WTC11 (cell line): Measurements from ENCODE around the gene SLC10A7. TPM values are rescaled to one million over a fixed set of nuclear protein-coding genes. Genes with fewer than 3 reads are reported as not detected.

Source experiments
- ATAC-seq: fragments of 200-7000 bp; cut with Tn5 transposase; 2 replicates; pipeline ENCODE4 v1.10.0; 2021; ENCODE audit warnings: mild to moderate bottlenecking, moderate library complexity
- CTCF ChIA-PET: fragments of 300-600 bp; sonication (Branson Sonifier 250); formaldehyde crosslinking; loops from one replicate; lab custom pipeline; 2021; ENCODE audit warnings: antibody characterized with exemption; lab: Charles Lee
- POLR2A ChIA-PET: fragments of 350-600 bp; sonication (Branson Sonifier 250); formaldehyde crosslinking; loops from one replicate; lab custom pipeline; 2021; ENCODE audit warnings: antibody characterized with exemption; lab: Charles Lee
- DNase-seq: peaks from one replicate; pipeline ENCODE4 v3.0.0; 2021; ENCODE audit warnings: low spot score
- H3K27ac Mint-ChIP-seq: 2 replicates; pipeline ENCODE4 v1.8.0; 2021; ENCODE audit warnings: mixed read lengths
- H3K27me3 Mint-ChIP-seq: 2 replicates; pipeline ENCODE4 v1.8.0; 2021; ENCODE audit warnings: low read depth, mild to moderate bottlenecking, moderate library complexity, mixed read lengths
- H3K36me3 Mint-ChIP-seq: 2 replicates; pipeline ENCODE4 v1.8.0; 2021; ENCODE audit warnings: mixed read lengths
- H3K4me1 Mint-ChIP-seq: 2 replicates; pipeline ENCODE4 v1.8.0; 2022; ENCODE audit warnings: mixed read lengths
- H3K4me3 Mint-ChIP-seq: 2 replicates; pipeline ENCODE4 v1.8.0; 2021; ENCODE audit warnings: mild to moderate bottlenecking, moderate library complexity, mixed read lengths
- H3K9me3 Mint-ChIP-seq: 2 replicates; pipeline ENCODE4 v1.8.0; 2021; ENCODE audit warnings: mixed read lengths
- ATF1 ChIP-seq: sonication (generic); formaldehyde crosslinking; IDR thresholded peaks from 2 replicates; pipeline ENCODE4 v1.8.1; 2023; ENCODE audit warnings: mild to moderate bottlenecking, moderate library complexity, missing genetic modification reagents
- ATF2 ChIP-seq: sonication (generic); formaldehyde crosslinking; IDR thresholded peaks from 2 replicates; pipeline ENCODE4 v1.8.1; 2022; ENCODE audit warnings: low read depth, missing genetic modification reagents, borderline replicate concordance
- ELF4 ChIP-seq: sonication (generic); formaldehyde crosslinking; IDR thresholded peaks from 2 replicates; pipeline ENCODE4 v1.8.1; 2022; ENCODE audit warnings: low read depth, mild to moderate bottlenecking, moderate library complexity, missing genetic modification reagents
- ERG ChIP-seq: fragments of 250-450 bp; sonication (Bioruptor Pico); IDR thresholded peaks from 2 replicates; pipeline ENCODE4 v1.8.0; 2021; ENCODE audit warnings: mild to moderate bottlenecking
- ETV6 ChIP-seq: sonication (generic); formaldehyde crosslinking; IDR thresholded peaks from 2 replicates; pipeline ENCODE4 v1.8.1; 2022; ENCODE audit warnings: mild to moderate bottlenecking, missing genetic modification reagents
- FOXJ3 ChIP-seq: sonication (generic); formaldehyde crosslinking; IDR thresholded peaks from 2 replicates; pipeline ENCODE4 v1.9.0; 2021; ENCODE audit warnings: missing genetic modification reagents, mild to moderate bottlenecking, borderline replicate concordance
- GTF2I ChIP-seq: fragments of 250-450 bp; sonication (Bioruptor Pico); conservative IDR thresholded peaks from 2 replicates; pipeline ENCODE4 v1.4.0; 2021; ENCODE audit warnings: mild to moderate bottlenecking
- JAZF1 ChIP-seq: fragments of 250-450 bp; sonication (Bioruptor Pico); IDR thresholded peaks from 2 replicates; pipeline ENCODE4 v1.9.0; 2021; ENCODE audit warnings: moderate library complexity, mild to moderate bottlenecking, inconsistent platforms
- MXD4 ChIP-seq: fragments of 250-450 bp; sonication (Bioruptor Pico); IDR thresholded peaks from 2 replicates; pipeline ENCODE4 v1.8.0; 2021; ENCODE audit warnings: mild to moderate bottlenecking, moderate library complexity, borderline replicate concordance
- NR3C1 ChIP-seq: sonication (generic); formaldehyde crosslinking; conservative IDR thresholded peaks from 2 replicates; pipeline ENCODE4 v1.8.1; 2023; ENCODE audit warnings: low read depth, mild to moderate bottlenecking, missing genetic modification reagents
- OVOL2 ChIP-seq: fragments of 250-450 bp; sonication (Bioruptor Pico); IDR thresholded peaks from 2 replicates; pipeline ENCODE4 v1.9.0; 2021; ENCODE audit warnings: mild to moderate bottlenecking, borderline replicate concordance
- RORB ChIP-seq: fragments of 250-450 bp; sonication (Bioruptor Pico); IDR thresholded peaks from 2 replicates; pipeline ENCODE4 v1.9.0; 2021; ENCODE audit warnings: mild to moderate bottlenecking
- SMAD4 ChIP-seq: sonication (generic); formaldehyde crosslinking; IDR thresholded peaks from 2 replicates; pipeline ENCODE4 v1.8.0; 2022; ENCODE audit warnings: mild to moderate bottlenecking, missing genetic modification reagents
- TEAD4 ChIP-seq: sonication (generic); formaldehyde crosslinking; IDR thresholded peaks from 2 replicates; pipeline ENCODE4 v1.8.0; 2022; ENCODE audit warnings: mild to moderate bottlenecking, missing genetic modification reagents
- ZBTB21 ChIP-seq: sonication (generic); formaldehyde crosslinking; IDR thresholded peaks from 2 replicates; pipeline ENCODE4 v1.8.1; 2023; ENCODE audit warnings: mild to moderate bottlenecking, missing genetic modification reagents, borderline replicate concordance
- ZNF232 ChIP-seq: sonication (generic); formaldehyde crosslinking; IDR thresholded peaks from 2 replicates; pipeline ENCODE4 v1.8.0; 2022; ENCODE audit warnings: mild to moderate bottlenecking, missing genetic modification reagents
- ZNF263 ChIP-seq: sonication (generic); formaldehyde crosslinking; IDR thresholded peaks from 2 replicates; pipeline ENCODE4 v1.8.1; 2022; ENCODE audit warnings: low read depth, mild to moderate bottlenecking, moderate library complexity, missing genetic modification reagents
- ZNF396 ChIP-seq: fragments of 250-450 bp; sonication (Bioruptor Pico); IDR thresholded peaks from 2 replicates; pipeline ENCODE4 v1.8.0; 2021; ENCODE audit warnings: mild to moderate bottlenecking, moderate library complexity, borderline replicate concordance
- total RNA-seq: library from RNA; stranded (reverse); gene quantifications from 3 replicates; pipeline ENCODE4 v1.2.3, GENCODE V29; 2021
- TF ChIP-seq, protein P1 (sequence below): fragments of 200-600 bp; IDR thresholded peaks from 2 replicates; pipeline ENCODE4 v1.8.0; 2022; ENCODE audit warnings: antibody characterized with exemption
- TF ChIP-seq, protein P2 (sequence below): sonication (generic); formaldehyde crosslinking; IDR thresholded peaks from 2 replicates; pipeline ENCODE4 v1.8.0; 2022; ENCODE audit warnings: mild to moderate bottlenecking, missing genetic modification reagents
- TF ChIP-seq, protein P3 (sequence below): sonication (generic); formaldehyde crosslinking; IDR thresholded peaks from 2 replicates; pipeline ENCODE4 v1.8.1; 2022; ENCODE audit warnings: missing genetic modification reagents, borderline replicate concordance
- TF ChIP-seq, protein P4 (sequence below): sonication (generic); formaldehyde crosslinking; IDR thresholded peaks from 2 replicates; pipeline ENCODE4 v1.8.1; 2022; ENCODE audit warnings: low read depth, mild to moderate bottlenecking, moderate library complexity, missing genetic modification reagents, borderline replicate concordance

Gene SLC10A7
- total RNA-seq, 1 experiment from 2014 or later, result 5.0 TPM

DNA sequence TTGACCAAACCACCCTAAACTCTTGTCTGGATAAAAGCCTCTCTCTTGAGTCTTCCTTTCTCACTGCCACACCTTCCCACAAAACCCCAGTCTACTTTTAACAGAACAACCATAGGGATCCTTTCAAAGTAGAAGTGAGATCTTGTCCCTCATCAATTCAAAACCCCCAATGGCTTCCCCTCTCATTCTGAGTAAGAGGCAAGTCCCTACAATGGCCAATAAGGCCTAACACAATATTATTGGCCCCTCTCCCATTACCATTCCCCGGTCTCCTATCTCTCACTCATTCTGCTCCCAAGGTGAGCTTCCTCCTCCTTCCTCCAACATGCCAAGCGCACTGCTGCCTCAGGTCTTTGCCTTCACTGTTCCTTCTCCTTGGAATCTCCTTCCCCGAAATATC, 250.3 kb downstream of the SLC10A7 start (continued):
- TF ChIP-seq, protein P1, sequence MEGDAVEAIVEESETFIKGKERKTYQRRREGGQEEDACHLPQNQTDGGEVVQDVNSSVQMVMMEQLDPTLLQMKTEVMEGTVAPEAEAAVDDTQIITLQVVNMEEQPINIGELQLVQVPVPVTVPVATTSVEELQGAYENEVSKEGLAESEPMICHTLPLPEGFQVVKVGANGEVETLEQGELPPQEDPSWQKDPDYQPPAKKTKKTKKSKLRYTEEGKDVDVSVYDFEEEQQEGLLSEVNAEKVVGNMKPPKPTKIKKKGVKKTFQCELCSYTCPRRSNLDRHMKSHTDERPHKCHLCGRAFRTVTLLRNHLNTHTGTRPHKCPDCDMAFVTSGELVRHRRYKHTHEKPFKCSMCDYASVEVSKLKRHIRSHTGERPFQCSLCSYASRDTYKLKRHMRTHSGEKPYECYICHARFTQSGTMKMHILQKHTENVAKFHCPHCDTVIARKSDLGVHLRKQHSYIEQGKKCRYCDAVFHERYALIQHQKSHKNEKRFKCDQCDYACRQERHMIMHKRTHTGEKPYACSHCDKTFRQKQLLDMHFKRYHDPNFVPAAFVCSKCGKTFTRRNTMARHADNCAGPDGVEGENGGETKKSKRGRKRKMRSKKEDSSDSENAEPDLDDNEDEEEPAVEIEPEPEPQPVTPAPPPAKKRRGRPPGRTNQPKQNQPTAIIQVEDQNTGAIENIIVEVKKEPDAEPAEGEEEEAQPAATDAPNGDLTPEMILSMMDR, result no peak

DNA sequence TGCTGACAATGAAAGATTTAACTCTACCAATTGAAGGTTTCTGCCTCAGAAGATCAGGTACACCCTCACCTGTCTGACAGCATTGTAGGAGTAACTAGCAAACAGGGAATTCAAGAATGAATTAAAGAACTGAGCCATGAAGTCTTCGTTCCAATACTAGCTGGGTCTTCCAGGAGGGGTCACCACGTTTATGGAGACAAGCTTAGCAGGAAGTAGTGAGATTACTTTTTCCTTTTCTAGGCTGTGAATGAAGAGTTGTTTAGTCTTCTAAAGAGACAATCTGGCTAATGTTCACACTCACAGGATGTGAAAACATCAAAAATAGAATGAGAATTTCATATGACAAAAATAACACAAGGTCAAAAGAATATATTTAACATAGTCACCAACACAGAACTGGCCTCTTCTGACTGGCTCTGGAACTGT, 252.5 kb downstream of the SLC10A7 start:
- no peak overlapping the region for H3K4me3 Mint-ChIP-seq
- ATAC-seq (no peak), DNase-seq (no peak)
- no peaks in the 10 kb centered on the region for H3K9me3 Mint-ChIP-seq
- ChIA-PET CTCF (no interaction called here), POLR2A (no interaction called here)
- peaks cover 12% of the 10 kb centered on the region for H3K4me1 Mint-ChIP-seq
- H3K27ac Mint-ChIP-seq, result no peak overlapping the region
- no peaks in the 10 kb centered on the region for H3K27me3 Mint-ChIP-seq
- TF ChIP-seq ERG (CRISPR knock-in tag) (no peak), ATF2 (no peak), GTF2I (no peak), ATF1 (CRISPR knock-in tag) (no peak), JAZF1 (no peak), NR3C1 (CRISPR knock-in tag) (no peak), TEAD4 (CRISPR knock-in tag) (no peak), ZBTB21 (CRISPR knock-in tag) (no peak), RORB (no peak), ZNF396 (no peak), OVOL2 (CRISPR knock-in tag) (no peak), ZNF232 (CRISPR knock-in tag) (no peak), SMAD4 (CRISPR knock-in tag) (no peak)
- TF ChIP-seq, protein P1, result no peak
- TF ChIP-seq, protein P2, sequence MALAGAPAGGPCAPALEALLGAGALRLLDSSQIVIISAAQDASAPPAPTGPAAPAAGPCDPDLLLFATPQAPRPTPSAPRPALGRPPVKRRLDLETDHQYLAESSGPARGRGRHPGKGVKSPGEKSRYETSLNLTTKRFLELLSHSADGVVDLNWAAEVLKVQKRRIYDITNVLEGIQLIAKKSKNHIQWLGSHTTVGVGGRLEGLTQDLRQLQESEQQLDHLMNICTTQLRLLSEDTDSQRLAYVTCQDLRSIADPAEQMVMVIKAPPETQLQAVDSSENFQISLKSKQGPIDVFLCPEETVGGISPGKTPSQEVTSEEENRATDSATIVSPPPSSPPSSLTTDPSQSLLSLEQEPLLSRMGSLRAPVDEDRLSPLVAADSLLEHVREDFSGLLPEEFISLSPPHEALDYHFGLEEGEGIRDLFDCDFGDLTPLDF (CRISPR knock-in tag), result no peak
- H3K36me3 Mint-ChIP-seq, result no peaks in the 10 kb centered on the region

GRCh38 chr4:146267826-146268225, 253.9 kb downstream of the SLC10A7 start:
- POLR2A ChIA-PET, result no interaction called here
- Mint-ChIP-seq H3K36me3 (no peaks in the 10 kb centered on the region), H3K27ac (peak overlapping the region; percentile 5; the same call in 1 of the 2 replicates), H3K27me3 (no peaks in the 10 kb centered on the region), H3K4me1 (peaks cover 12% of the 10 kb centered on the region), H3K4me3 (no peak overlapping the region), H3K9me3 (no peaks in the 10 kb centered on the region)
- no peak for DNase-seq
- CTCF ChIA-PET, result interaction anchor here (1.1 kb wide), 1 partner anchor 23 kb away, joined by 3 read pairs; no protein-coding TSS in a partner anchor
- ATAC-seq, result no peak
- TF ChIP-seq ETV6 (CRISPR knock-in tag) (no peak), MXD4 (CRISPR knock-in tag) (no peak), NR3C1 (CRISPR knock-in tag) (no peak), RORB (no peak), ZNF263 (CRISPR knock-in tag) (no peak), ELF4 (no peak), FOXJ3 (CRISPR knock-in tag) (no peak)
- TF ChIP-seq, protein P3, sequence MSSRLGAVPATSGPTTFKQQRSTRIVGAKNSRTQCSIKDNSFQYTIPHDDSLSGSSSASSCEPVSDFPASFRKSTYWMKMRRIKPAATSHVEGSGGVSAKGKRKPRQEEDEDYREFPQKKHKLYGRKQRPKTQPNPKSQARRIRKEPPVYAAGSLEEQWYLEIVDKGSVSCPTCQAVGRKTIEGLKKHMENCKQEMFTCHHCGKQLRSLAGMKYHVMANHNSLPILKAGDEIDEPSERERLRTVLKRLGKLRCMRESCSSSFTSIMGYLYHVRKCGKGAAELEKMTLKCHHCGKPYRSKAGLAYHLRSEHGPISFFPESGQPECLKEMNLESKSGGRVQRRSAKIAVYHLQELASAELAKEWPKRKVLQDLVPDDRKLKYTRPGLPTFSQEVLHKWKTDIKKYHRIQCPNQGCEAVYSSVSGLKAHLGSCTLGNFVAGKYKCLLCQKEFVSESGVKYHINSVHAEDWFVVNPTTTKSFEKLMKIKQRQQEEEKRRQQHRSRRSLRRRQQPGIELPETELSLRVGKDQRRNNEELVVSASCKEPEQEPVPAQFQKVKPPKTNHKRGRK (CRISPR knock-in tag), result no peak
- TF ChIP-seq, protein P4, sequence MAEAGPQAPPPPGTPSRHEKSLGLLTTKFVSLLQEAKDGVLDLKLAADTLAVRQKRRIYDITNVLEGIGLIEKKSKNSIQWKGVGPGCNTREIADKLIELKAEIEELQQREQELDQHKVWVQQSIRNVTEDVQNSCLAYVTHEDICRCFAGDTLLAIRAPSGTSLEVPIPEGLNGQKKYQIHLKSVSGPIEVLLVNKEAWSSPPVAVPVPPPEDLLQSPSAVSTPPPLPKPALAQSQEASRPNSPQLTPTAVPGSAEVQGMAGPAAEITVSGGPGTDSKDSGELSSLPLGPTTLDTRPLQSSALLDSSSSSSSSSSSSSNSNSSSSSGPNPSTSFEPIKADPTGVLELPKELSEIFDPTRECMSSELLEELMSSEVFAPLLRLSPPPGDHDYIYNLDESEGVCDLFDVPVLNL, result no peak
